ENCODE data around the gene ZNF429. TPM values are rescaled to one million over a fixed set of nuclear protein-coding genes. Genes with fewer than 3 reads are reported as not detected.

The ZNF429 gene
- total and polyA plus RNA-seq, 7 donors, result 6.5 to 15.7 (median 10.9) TPM

GRCh38 chr19:21487969-21488368 is 17.4 kb upstream of the ZNF429 start:
- Histone ChIP-seq H3K4me3 (no peak overlapping the region), H3K9me3 (no peaks in the 10 kb centered on the region), H3K36me3 (no peaks in the 10 kb centered on the region), H3K27me3 (no peaks in the 10 kb centered on the region), H3K27ac (no peak overlapping the region), H3K4me1 (no peaks in the 10 kb centered on the region)
- TF ChIP-seq POLR2A (IDR thresholded peaks at IDR 0.05) (no peak), EP300 (IDR thresholded peaks at IDR 0.05) (no peak), CTCF (IDR thresholded peaks at IDR 0.05) (no peak), POLR2AphosphoS5 (IDR thresholded peaks at IDR 0.05) (no peak)
- intact Hi-C loops (cut with DNase I), result no loop called here
- WGBS, 2 donors, result 97 to 98% methylated on average over 1 of the region's 1 CpG
- no peak for DNase-seq

GRCh38 chr19:21491146-21491545 is 14.3 kb upstream of the ZNF429 start:
- no peak for TF ChIP-seq EP300 (IDR thresholded peaks at IDR 0.05)
- TF ChIP-seq POLR2A (IDR thresholded peaks at IDR 0.05), result no peak
- no peak for TF ChIP-seq CTCF (IDR thresholded peaks at IDR 0.05)
- TF ChIP-seq POLR2AphosphoS5 (IDR thresholded peaks at IDR 0.05), result no peak
- no peak for DNase-seq
- intact Hi-C loops (cut with DNase I), result no loop called here
- no peaks in the 10 kb centered on the region for H3K9me3 ChIP-seq
- no peak overlapping the region for H3K27ac ChIP-seq
- H3K4me1 ChIP-seq, result no peaks in the 10 kb centered on the region
- H3K36me3 ChIP-seq, result no peaks in the 10 kb centered on the region
- no peak overlapping the region for H3K4me3 ChIP-seq
- 73 to 74% methylated on average over 4 of the region's 4 CpGs for WGBS, 2 donors
- no peaks in the 10 kb centered on the region for H3K27me3 ChIP-seq

GRCh38 chr19:21492947-21493906 is 12.2 kb upstream of the ZNF429 start:
- H3K4me1 ChIP-seq, result no peaks in the 10 kb centered on the region
- TF ChIP-seq POLR2AphosphoS5 (IDR thresholded peaks at IDR 0.05), result no peak
- TF ChIP-seq CTCF (IDR thresholded peaks at IDR 0.05), result no peak
- WGBS, 2 donors, result 94 to 95% methylated on average over 9 of the region's 9 CpGs
- H3K27me3 ChIP-seq, result no peaks in the 10 kb centered on the region
- H3K9me3 ChIP-seq, result no peaks in the 10 kb centered on the region
- no peak for DNase-seq
- H3K36me3 ChIP-seq, result no peaks in the 10 kb centered on the region
- no peak overlapping the region for H3K4me3 ChIP-seq
- intact Hi-C loops (cut with DNase I), result no loop called here
- H3K27ac ChIP-seq, result no peak overlapping the region

- TF ChIP-seq POLR2AphosphoS5 (IDR thresholded peaks at IDR 0.05) (no peak), EP300 (IDR thresholded peaks at IDR 0.05) (no peak), CTCF (IDR thresholded peaks at IDR 0.05) (no peak), POLR2A (IDR thresholded peaks at IDR 0.05) (no peak)
- Histone ChIP-seq H3K27ac (no peak overlapping the region), H3K36me3 (no peaks in the 10 kb centered on the region), H3K4me3 (no peak overlapping the region), H3K27me3 (no peaks in the 10 kb centered on the region), H3K4me1 (no peaks in the 10 kb centered on the region), H3K9me3 (no peaks in the 10 kb centered on the region)
- intact Hi-C loops (cut with DNase I), result no loop called here
- DNase-seq, result no peak
- 93 to 95% methylated on average over 4 of the region's 4 CpGs for WGBS, 2 donors
These were observed 8.5 kb upstream of the ZNF429 start for GRCh38 chr19:21496876-21497275.

Data from sigmoid colon (tissue), 7 donors.